GM18907 (cell line): ENCODE results near the gene SPATA33.
"Not testable (repeated sequence)": the region's sequence is repeated elsewhere in the genome, so short reads cannot be mapped to it uniquely, and the experiment has no call there.

Source experiments
- ATAC-seq: cut with Tn5 transposase; IDR thresholded peaks from one replicate; pipeline ENCODE4 v1.9.1; 2021; ENCODE audit warnings: mild to moderate bottlenecking, moderate library complexity; ENCODE audit not compliant: unreplicated experiment

SPATA33 gene

DNA sequence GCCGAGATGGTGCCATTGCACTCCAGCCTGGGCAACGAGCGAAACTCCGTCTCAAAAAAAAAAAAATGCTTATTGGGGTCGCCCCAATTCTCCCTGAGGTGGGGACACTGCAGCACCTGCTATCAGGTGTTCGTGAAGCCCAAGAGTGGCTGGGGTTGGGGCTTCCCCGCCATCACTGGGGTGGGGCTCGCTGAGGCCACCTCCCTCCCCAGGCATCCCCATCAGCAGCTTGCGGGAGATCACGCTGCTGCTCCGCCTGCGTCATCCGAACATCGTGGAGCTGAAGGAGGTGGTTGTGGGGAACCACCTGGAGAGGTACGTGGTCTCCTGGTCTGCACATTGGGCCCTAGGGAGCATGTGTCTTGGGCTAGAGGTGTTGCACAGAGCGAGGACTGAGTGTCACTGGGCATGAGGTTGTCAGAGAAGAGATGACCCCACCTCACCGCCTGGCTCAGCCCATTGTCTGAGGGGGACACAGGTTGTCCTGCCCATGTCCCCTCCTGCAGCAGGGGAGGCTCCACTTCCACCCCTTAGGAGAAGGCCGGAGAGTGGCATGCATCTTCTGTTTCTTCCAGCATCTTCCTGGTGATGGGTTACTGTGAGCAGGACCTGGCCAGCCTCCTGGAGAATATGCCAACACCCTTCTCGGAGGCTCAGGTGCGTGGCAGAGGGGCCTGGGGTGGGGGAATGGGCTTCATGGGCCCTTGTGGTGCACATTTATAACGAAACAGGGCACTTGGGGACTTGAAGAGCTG is 33.8 kb downstream of the SPATA33 start:
- ATAC-seq: no peak

DNA sequence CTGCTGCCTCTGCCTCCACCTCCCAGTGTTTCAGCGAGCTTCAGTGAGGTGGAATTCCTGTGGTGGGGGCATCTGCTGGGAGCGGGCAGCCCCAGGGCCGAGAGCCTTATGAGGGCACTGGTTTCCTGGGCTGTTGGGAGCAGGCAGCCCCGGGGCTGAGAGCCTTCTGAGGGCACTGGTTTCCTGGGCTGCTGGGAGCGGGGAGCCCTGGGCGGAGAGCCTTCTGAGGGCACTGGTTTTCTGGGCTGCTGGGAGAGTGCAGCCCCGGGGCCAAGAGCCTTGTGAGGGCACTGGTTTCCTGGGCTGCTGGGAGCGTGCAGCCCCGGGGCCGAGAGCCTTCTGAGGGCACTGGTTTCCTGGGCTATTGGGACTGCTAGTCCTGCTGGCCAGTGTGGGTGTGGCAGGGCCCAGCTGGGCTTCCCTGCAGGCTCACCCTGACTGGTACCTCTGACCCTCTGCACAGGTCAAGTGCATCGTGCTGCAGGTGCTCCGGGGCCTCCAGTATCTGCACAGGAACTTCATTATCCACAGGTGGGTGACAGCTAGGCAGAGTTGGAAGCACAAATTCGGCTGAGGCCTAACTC is 34.4 kb downstream of the SPATA33 start:
- no peak for ATAC-seq

DNA sequence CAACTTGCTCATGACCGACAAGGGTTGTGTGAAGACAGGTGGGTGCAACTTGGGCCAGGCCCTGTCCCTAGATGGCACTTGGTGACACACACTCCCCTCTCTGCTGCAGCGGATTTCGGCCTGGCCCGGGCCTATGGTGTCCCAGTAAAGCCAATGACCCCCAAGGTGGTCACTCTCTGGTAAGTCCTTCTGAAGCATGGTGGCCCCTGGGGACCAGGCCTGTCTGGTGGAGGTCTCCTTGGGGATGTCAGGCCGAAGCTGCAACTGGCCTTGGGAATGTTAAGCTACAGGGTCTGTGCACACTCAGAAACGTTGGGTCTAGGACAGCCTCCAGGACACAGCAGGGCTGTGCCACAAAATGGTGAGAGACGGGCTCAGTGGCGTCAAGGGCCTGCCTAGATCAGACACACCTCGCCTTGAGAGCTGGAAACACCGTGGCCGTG is 35.7 kb downstream of the SPATA33 start:
- no peak for ATAC-seq

DNA sequence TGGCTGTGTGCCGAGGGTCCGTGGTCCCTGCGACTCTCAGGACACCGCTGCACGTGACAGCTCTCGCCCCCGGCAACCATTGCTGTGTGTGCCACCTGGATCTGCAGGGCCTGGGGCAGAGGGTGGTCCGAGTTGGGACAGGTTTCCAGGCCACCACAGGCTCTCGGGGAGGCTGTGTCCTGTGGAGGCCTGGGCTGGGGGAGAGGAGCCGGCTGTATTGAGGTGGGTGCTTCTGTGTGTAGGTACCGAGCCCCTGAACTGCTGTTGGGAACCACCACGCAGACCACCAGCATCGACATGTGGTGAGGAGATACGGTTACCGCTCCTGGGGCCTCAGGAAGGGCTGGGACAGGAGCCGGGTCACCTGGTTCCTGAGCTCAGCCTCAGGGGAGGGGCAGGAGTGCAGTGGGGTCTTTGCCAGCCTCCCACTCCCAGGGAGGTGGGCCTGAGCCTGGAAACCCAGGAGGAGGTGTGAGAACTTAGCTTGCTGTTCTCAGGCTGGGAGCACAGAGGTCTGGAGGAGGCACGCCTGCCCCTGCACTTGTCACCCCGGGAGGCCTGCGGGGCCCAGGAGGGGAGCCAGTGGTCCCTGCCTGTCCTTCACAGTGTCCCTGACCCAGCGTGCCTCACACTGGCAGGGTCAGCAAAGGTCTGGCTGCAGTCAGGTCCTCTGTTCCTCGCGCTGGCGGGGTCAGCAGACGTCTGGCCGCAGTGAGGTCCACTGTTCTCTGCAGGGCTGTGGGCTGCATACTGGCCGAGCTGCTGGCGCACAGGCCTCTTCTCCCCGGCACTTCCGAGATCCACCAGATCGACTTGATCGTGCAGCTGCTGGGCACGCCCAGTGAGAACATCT is 36.5 kb downstream of the SPATA33 start:
- ATAC-seq: no peak

DNA sequence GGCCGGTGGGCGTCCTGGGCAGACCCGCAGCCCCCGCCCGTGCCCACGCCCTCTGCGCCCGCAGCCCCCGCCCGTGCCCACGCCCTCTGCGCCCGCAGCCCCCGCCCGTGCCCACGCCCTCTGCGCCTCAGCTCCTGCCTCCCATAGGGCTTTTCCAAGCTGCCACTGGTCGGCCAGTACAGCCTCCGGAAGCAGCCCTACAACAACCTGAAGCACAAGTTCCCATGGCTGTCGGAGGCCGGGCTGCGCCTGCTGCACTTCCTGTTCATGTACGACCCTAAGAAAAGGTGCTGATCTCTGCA is 37.1 kb downstream of the SPATA33 start:
- ATAC-seq: not testable (repeated sequence)

DNA sequence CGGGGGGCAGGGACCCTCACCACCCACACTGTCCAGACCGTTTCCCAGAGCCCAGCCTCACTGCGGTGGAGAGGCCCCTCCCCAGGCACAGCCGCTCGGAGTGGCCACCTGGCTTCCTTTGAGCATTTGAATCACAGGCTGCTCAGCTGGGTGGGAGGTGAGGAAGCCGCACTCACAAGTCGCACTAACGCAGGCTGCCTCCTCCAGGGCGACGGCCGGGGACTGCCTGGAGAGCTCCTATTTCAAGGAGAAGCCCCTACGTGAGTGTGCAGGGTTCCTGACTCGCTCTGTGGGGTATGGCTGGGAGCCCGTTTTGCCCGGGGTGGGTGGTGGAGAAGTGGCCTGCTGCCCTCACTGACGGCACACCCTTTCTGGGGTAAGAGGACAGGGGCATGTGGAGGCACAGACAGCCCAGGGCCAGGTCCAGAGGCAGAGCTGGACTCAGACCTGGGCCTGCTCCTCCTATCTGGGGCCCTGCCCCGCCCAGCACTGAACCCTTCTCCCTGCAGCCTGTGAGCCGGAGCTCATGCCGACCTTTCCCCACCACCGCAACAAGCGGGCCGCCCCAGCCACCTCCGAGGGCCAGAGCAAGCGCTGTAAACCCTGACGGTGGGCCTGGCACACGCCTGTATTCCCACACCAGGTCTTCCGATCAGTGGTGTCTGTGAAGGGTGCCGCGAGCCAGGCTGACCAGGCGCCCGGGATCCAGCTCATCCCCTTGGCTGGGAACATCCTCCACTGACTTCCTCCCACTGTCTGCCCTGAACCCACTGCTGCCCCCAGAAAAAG is 37.6 kb downstream of the SPATA33 start:
- ATAC-seq: no peak

DNA sequence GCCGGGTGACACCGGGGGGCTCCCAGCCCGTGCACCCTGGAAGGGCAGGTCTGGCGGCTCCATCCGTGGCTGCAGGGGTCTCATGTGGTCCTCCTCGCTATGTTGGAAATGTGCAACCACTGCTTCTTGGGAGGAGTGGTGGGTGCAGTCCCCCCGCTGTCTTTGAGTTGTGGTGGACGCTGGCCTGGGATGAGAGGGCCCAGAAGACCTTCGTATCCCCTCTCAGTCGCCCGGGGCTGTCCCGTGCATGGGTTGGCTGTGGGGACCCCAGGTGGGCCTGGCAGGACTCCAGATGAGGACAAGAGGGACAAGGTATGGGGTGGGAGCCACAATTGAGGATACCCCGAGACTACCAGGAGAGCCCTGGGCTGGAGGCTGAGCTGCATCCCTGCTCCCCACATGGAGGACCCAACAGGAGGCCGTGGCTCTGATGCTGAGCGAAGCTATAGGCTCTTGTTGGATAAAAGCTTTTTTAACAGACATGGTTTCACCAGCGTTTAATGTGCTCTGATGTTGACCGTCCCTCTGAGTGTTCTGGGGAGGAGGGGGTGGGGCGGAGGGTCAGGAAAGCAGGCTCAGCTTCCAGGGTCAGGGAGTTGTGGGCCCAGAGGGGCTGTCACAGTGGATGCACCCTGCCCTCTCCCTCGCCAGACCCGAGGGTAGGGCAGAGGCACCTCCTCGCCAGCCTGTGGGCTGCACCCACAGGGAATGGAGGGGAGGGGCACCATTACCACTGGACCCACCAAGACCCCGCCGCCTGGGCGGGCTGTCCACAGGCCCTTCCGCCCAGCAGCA is 38.4 kb downstream of the SPATA33 start:
- ATAC-seq: no peak

DNA sequence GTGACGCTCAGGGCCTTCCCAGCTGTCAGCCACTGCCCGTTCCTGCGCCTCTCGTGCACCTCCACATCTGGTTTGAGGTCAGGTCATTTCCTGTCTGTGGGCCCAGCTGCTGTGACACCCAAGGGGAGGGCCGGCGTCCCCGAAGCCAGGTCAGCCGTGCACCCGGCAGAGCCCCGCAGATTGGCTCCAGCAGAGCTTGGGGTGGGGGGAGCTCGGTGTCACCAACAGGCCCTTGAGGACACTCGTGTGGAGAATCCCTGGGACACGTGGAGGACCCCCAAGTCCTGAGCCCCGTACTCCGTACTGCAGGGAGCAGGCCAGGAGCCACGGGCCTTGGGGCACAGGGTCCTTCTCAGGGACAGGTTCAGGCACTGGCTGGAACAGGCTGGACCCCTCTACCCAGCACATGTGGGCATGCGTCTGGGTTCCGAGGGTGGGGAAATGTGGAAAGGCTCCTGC is 39.1 kb downstream of the SPATA33 start:
- no peak for ATAC-seq

DNA sequence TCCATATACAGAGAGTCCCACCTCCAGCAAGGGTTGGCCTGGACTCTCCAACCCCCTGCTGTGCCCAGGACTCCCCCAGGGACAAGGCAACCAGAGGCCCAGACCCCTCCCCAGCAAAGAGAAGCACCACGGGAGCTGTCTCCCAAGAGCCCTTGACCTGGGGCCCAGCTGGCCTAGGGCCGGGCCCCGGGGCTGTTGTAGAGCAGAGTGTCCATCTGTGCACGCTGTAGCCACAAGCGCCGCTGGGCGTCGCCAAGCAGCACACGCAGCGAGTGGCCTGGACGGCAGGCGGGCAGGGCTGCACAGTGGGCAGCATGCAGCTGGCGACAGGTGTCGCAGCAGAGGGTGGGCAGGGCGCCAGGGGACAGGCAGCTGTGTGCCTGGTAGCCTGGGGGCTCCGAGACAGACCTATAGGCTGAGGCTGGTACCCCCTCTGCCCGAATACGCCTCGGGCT is 39.6 kb downstream of the SPATA33 start:
- ATAC-seq: no peak

DNA sequence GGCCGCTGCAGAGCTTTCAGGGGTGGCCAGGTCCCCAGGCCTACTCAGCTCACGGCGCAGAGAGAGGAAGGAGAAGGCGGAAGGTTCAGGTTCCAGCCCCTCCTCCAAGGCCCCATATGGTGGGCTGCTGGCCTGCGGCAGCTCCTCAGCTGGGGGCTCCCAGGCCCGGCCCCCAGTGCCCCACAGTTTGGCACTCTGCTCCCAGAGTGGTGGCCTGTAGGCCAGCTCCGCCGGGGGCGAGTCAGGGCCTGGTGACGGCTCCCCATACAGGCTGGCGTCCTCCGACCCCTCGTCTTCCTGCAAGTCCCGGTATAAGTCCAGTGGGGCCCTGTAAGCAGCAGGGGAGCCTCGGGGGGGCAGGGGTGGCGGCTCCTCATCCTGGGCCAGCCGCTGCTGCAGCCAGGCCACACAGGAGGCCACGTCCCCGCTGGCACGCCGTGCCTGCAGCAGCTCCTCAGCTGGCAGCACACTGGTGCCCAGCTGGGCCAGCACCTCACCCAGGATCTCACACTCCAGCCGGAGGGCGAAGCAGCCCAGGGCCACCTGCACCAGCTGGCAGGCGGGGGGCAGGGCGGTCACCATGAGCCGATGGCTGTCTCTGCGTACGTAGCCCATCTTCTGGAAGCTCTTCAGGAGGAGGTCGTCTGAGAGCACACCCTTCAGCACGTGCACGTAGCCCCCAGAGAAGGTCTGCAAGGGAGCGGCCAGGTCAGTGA is 40.1 kb downstream of the SPATA33 start:
- no peak for ATAC-seq

DNA sequence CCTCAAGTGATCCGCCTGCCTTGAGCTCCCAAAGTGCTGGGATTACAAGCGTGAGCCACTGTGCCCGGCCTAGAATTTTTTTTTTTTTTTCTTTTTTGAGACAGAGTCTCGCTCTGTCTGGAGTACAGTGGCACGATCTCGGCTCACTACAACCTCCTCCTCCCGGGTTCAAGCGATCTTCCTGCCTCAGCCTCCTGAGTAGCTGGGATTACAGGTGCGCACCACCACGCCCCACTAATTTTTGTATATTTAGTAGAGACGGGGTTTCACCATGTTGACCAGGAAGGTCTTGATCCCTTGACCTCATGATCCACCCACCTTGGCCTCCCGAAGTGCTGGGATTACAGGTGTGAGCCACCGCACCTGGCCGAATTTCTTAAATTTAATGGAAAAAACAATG is 41.1 kb downstream of the SPATA33 start:
- not testable (repeated sequence) for ATAC-seq

DNA sequence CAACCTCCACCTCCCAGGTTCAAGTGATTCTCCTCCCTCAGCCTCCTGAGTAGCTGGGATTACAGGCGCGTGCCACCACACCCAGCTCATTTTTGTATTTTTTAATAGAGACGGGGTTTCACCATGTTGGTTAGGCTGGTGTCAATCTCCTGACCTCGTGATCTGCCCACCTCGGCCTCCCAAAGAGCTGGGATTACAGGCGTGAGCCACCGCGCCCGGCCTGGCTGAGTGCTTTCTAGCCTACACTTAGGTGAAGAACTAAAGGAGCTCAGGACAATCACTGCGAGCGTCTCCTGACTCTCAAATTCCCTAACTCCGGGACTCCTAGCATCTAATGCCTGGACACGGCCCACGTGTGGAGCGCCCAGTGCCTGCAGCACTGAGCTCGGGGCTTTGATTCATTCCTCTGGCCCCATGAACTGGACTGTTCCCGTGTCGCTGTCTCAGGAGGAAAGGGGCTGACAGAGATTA is 42.0 kb downstream of the SPATA33 start:
- not testable (repeated sequence) for ATAC-seq

DNA sequence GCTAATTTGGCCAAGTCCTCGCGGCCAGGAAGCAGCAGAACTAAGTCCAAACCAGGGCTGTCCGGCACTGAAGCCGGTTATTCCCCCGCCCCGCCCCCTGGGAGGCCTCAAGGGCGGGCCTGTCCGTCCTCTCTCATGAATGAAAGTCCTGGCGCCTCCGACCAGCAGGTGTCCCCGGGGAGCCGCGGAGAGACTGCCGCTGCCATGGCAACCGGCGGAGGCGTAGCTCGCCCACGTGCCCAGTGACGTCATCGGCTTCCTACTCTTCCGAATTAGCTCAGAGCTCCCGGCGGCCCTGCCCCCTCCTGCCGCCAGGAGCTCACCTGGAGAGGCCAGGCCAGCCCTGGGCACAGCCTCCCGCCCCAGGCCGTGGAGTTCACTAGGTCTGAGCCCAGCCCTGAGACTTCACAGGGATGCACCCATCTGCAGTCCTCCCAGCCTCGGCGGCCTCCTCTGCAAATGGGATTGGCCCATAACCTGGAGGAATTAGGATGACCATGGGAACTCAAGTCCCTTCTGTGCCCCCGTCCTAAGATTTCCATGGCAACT is 42.5 kb downstream of the SPATA33 start:
- ATAC-seq: peak; percentile 51

DNA sequence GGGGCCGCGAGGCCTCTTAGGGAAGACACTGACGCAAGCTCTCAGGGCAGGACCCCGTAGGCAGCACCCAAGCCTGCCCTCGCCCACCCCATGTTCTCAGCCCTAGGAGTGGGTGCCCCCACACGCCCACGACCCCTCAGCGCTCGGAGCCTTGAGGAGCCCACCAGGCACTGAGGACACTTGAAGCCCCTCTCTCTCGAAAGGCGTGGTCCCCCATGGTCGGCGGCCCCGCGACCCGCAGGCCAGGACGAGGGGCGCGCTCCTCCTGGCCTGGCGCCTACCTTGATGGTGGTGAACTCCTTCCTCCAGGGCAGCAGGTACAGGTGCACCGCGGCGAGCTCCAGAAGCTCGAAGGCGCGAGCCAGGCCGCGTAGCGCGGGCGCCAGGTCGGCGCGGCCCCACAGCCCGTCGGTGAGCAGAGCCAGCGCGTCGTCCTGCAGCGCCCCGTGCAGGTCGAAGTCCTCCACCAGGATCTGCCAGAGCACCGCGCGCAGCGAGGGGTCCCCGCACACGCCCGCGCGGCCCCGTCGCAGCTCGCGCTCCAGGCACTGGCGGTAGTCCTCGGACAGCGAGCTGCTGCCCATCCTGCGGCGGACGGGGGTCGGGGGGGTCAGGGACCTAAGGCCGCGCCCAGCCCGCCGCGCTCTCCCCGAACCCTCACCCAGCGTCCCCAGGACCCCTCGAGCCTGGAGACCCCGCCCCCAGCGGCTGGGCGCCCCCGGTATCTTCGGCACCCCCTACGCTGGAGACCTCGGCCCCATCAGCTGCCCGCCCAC is 43.2 kb downstream of the SPATA33 start:
- ATAC-seq: peak; percentile 4

DNA sequence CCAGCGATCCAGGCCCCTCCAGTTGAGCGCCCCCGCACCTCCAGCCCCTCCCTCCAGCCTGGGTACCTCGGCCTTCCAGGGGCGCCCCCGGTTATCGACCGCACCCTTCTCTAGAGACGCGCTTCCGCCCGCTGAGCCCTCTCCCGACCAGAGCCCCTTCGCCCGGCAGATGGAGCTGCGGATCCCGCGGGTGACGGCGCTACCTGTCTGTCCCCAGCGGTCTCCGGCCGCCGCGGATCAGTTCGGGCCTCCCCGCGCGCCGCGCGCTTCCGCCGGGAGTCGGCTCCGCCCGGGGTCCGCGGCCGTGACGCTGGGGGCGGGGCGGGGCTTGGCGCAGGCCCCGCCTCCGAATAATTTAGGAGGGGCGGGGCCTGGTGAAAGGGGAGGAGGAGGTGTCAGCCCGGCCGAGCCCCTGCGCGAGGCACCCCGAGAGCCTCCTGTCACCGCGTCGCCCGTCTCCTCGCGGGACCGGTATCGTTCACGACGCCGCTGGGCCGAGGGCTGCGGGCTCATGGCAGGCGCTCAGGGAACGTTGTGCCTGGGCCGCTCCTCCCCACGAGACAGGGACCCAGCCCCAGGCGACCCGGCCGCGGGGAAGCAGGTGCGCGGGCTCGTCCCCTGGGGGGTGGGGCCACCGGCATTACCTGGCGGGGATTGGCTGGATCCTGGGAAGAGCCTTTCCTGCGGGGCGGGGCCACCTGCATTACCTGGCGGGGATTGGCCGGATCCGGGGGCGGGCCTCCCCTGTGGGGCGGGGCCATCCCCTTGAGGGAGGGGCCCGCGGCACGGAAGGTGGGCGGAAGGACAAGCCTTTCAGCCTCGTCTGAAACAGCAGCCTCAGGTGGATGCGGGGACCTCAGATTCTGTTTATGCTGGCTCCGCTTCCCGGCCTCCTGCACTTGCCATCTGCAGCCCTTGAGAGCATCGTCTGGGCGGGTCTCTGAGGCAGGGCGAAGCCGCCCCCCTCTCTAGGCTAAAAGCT is 44.1 kb downstream of the SPATA33 start, which contains the start of gene SPATA2L:
TSS of gene SPATA2L (minus strand) at position 281 of the 982 bp plus-strand sequence. CDS start 473 bp downstream, outside the sequence.
- ATAC-seq: peak; percentile 61

DNA sequence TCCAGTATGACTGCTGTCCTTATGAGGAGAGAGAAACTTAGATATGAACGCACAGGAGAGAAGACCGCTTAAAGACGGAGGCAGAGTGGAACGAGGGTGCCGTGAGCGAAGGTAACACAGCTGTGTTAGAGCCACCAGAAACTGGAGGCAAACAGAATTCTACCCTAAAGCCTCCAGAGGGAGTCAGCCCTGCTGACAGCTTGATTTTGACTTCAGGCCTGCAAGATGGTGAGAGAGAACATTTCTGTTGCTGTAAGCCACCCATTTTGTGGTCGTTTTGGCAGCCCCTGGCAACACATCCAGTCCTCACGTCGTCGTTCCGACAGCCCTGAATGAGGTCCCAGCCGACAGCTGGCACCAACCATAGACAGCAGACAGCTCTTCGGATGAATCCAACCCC is 46.6 kb downstream of the SPATA33 start:
- no peak for ATAC-seq

DNA sequence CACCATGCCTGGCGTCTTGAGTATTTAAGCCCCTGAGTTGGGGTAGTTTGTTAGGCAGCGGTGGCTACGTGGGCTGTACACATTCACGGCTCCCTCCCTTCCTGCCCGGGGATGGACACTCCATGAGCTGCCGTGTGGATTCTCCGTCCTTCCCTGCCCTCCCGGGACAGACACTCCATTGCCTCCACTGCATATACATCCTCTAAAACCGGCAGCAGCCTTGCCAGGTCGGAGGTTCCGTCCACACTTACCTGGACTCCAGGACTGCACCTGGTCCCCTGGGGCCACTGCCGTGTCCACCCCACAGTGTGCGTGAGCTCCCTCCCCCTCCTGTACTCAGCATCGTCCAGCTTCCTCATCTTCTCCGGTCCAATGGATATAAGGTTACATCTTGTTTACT is 47.4 kb downstream of the SPATA33 start:
- ATAC-seq: no peak
